Gastroesophageal sphincter (tissue), 3 donors: ENCODE measurements around the gene NPR1.

ENCODE experiments used
- CTCF ChIP-seq, 4 experiments: fragments of 200-600 bp in 2 of 4; fragments of 450-650 bp in 2 of 4; sonication (generic) in 1 of 4; IDR thresholded peaks; one replicate each; pipeline ENCODE4 v1.5.1; 2017 to 2019; ENCODE audit warnings: antibody characterized with exemption in 4 of 4, mild to moderate bottlenecking in 2 of 4, moderate library complexity in 2 of 4
- EP300 ChIP-seq: sonication (generic); formaldehyde crosslinking; IDR thresholded peaks from one replicate; pipeline ENCODE4 v1.6.1; 2017; ENCODE audit warnings: antibody characterized with exemption, mild to moderate bottlenecking

- no peak for TF ChIP-seq CTCF (IDR thresholded peaks at IDR 0.05)
- no peak for TF ChIP-seq EP300
These were observed 34.7 kb upstream of the NPR1 start for GRCh38 chr1:153643816-153644215.
